ENCODE measurements around the gene F2R. TPM values are rescaled to one million over a fixed set of nuclear protein-coding genes. Genes with fewer than 3 reads are reported as not detected.
A peak's percentile ranks its signal among the peaks of the same experiment; 100 is the strongest.

The F2R gene
- total and polyA plus RNA-seq, 2 donors from 2014 or later = 14.6 to 15.3 TPM

- Histone ChIP-seq H3K9ac (ENCODE audit: low read length in 3 of 3) (no peak overlapping the region), H3K9me3 (ENCODE audit: control insufficient read depth in 2 of 3, insufficient read depth in 1 of 3, low read length in 3 of 3) (no peaks in the 10 kb centered on the region), H3K4me3 (ENCODE audit: low read length in 3 of 3) (no peak overlapping the region), H3K27ac (ENCODE audit: low read depth in 2 of 2, low read length in 2 of 2) (no peak overlapping the region), H3K36me3 (ENCODE audit: control insufficient read depth in 2 of 3, insufficient read depth in 3 of 3, low read length in 3 of 3) (no peaks in the 10 kb centered on the region), H3K4me1 (ENCODE audit: control insufficient read depth in 2 of 3, insufficient read depth in 2 of 3, low read depth in 1 of 3, low read length in 3 of 3) (peaks cover 10 to 14% (median 11%) of the 10 kb centered on the region in 3 donors), H3K27me3 (ENCODE audit: control insufficient read depth, insufficient read depth, low read length) (no peaks in the 10 kb centered on the region)
- intact Hi-C loops (cut with DNase I) = no loop called here
- FAIRE-seq (no peak), DNase-seq (no peak)
- TF ChIP-seq, protein P1, sequence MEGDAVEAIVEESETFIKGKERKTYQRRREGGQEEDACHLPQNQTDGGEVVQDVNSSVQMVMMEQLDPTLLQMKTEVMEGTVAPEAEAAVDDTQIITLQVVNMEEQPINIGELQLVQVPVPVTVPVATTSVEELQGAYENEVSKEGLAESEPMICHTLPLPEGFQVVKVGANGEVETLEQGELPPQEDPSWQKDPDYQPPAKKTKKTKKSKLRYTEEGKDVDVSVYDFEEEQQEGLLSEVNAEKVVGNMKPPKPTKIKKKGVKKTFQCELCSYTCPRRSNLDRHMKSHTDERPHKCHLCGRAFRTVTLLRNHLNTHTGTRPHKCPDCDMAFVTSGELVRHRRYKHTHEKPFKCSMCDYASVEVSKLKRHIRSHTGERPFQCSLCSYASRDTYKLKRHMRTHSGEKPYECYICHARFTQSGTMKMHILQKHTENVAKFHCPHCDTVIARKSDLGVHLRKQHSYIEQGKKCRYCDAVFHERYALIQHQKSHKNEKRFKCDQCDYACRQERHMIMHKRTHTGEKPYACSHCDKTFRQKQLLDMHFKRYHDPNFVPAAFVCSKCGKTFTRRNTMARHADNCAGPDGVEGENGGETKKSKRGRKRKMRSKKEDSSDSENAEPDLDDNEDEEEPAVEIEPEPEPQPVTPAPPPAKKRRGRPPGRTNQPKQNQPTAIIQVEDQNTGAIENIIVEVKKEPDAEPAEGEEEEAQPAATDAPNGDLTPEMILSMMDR (IDR thresholded peaks at IDR 0.05; ENCODE audit: borderline replicate concordance, extremely low read depth, insufficient read depth) = no peak
Observed at GRCh38 chr5:76688212-76688611, 27.7 kb upstream of the F2R start.

- Histone ChIP-seq H3K9ac (ENCODE audit: low read length in 3 of 3) (no peak overlapping the region), H3K9me3 (ENCODE audit: control insufficient read depth in 2 of 3, insufficient read depth in 1 of 3, low read length in 3 of 3) (no peaks in the 10 kb centered on the region), H3K27ac (ENCODE audit: low read depth in 2 of 2, low read length in 2 of 2) (no peak overlapping the region), H3K4me1 (ENCODE audit: control insufficient read depth in 2 of 3, insufficient read depth in 2 of 3, low read depth in 1 of 3, low read length in 3 of 3) (peaks cover 10 to 14% (median 11%) of the 10 kb centered on the region in 3 donors), H3K4me3 (ENCODE audit: low read length in 3 of 3) (no peak overlapping the region), H3K27me3 (ENCODE audit: control insufficient read depth, insufficient read depth, low read length) (no peaks in the 10 kb centered on the region), H3K36me3 (ENCODE audit: control insufficient read depth in 2 of 3, insufficient read depth in 3 of 3, low read length in 3 of 3) (no peaks in the 10 kb centered on the region)
- DNase-seq (peak in 2 of 5 donors; percentile 35 to 61), FAIRE-seq (no peak)
- intact Hi-C loops (cut with DNase I) = no loop called here
- TF ChIP-seq, protein P1 (IDR thresholded peaks at IDR 0.05; ENCODE audit: borderline replicate concordance, extremely low read depth, insufficient read depth) = no peak
Observed at GRCh38 chr5:76688836-76689235, 27.1 kb upstream of the F2R start.

- Histone ChIP-seq H3K27ac (ENCODE audit: low read depth in 2 of 2, low read length in 2 of 2) (peak overlapping the region; percentile 23 to 66), H3K4me3 (ENCODE audit: low read length in 3 of 3) (no peak overlapping the region), H3K36me3 (ENCODE audit: control insufficient read depth in 2 of 3, insufficient read depth in 3 of 3, low read length in 3 of 3) (no peaks in the 10 kb centered on the region), H3K9me3 (ENCODE audit: control insufficient read depth in 2 of 3, insufficient read depth in 1 of 3, low read length in 3 of 3) (no peaks in the 10 kb centered on the region), H3K27me3 (ENCODE audit: control insufficient read depth, insufficient read depth, low read length) (no peaks in the 10 kb centered on the region), H3K4me1 (ENCODE audit: control insufficient read depth in 2 of 3, insufficient read depth in 2 of 3, low read depth in 1 of 3, low read length in 3 of 3) (peaks cover 7 to 14% (median 10%) of the 10 kb centered on the region in 3 donors), H3K9ac (ENCODE audit: low read length in 3 of 3) (no peak overlapping the region)
- DNase-seq (peak in 1 of 5 donors; percentile 54), FAIRE-seq (no peak)
- intact Hi-C loops (cut with DNase I) = no loop called here
- TF ChIP-seq, protein P1 (IDR thresholded peaks at IDR 0.05; ENCODE audit: borderline replicate concordance, extremely low read depth, insufficient read depth) = no peak
Observed at GRCh38 chr5:76689321-76690036, 26.4 kb upstream of the F2R start.

Data from kidney (tissue), 14 donors.